SU-DHL-6 (cell line): ENCODE results near the gene TCEANC.

Experiments
- H2AFZ ChIP-seq: fragments of 200-600 bp; sonication (generic); 2 replicates; pipeline ENCODE4 v1.6.1; 2014; ENCODE audit warnings: low read depth, mild to moderate bottlenecking, moderate library complexity, mixed read lengths, antibody characterized with exemption, low read length; ENCODE audit not compliant: severe bottlenecking
- H3F3A ChIP-seq: fragments of 200-600 bp; shearing (Covaris generic); 2 replicates; pipeline ENCODE4 v1.6.0; 2016; ENCODE audit warnings: antibody characterized with exemption, mild to moderate bottlenecking; ENCODE audit not compliant: insufficient read depth
- H3K27ac ChIP-seq: fragments of 200-600 bp; sonication (generic); 2 replicates; pipeline ENCODE4 v1.5.1; 2016; ENCODE audit warnings: low read depth, mild to moderate bottlenecking, low read length, moderate library complexity, mixed read lengths
- H3K27me3 ChIP-seq: fragments of 200-600 bp; sonication (generic), shearing (Covaris generic); 2 replicates; pipeline ENCODE4 v1.6.0; 2014; ENCODE audit warnings: mild to moderate bottlenecking, low read length
- H3K36me3 ChIP-seq: fragments of 200-600 bp; sonication (generic); 2 replicates; pipeline ENCODE4 v1.6.1; 2014; ENCODE audit warnings: mild to moderate bottlenecking, low read length, mixed read lengths
- H3K4me2 ChIP-seq: fragments of 300-600, 200-600 bp; shearing (Covaris generic), sonication (generic); 2 replicates; pipeline ENCODE4 v1.6.0; 2014; ENCODE audit warnings: low read length, low read depth, mild to moderate bottlenecking; ENCODE audit not compliant: poor library complexity, severe bottlenecking
- H3K4me3 ChIP-seq: fragments of 200-600 bp; sonication (generic); 2 replicates; pipeline ENCODE4 v1.5.1; 2014; ENCODE audit warnings: antibody characterized with exemption, low read length, mild to moderate bottlenecking, mixed read lengths; ENCODE audit not compliant: insufficient read depth, poor library complexity, severe bottlenecking
- H3K79me2 ChIP-seq: fragments of 200-600 bp; sonication (generic); 2 replicates; pipeline ENCODE4 v1.6.1; 2014; ENCODE audit warnings: mild to moderate bottlenecking, low read length, moderate library complexity; ENCODE audit not compliant: insufficient read depth
- H3K9ac ChIP-seq: fragments of 200-600 bp; sonication (generic); 2 replicates; pipeline ENCODE4 v1.7.0; 2014; ENCODE audit warnings: mild to moderate bottlenecking, low read length
- H3K9me2 ChIP-seq: fragments of 200-600 bp; sonication (generic); replicated peaks from 2 replicates; pipeline ENCODE4 v1.6.1; 2014; ENCODE audit warnings: low read length; ENCODE audit not compliant: insufficient read depth
- H3K9me3 ChIP-seq: fragments of 200-600 bp; sonication (generic); 2 replicates; pipeline ENCODE4 v1.6.1; 2014; ENCODE audit warnings: low read length, mixed read lengths; ENCODE audit not compliant: insufficient read depth
- H4K20me1 ChIP-seq: fragments of 200-600 bp; sonication (generic); 2 replicates; pipeline ENCODE4 v1.6.1; 2014; ENCODE audit warnings: low read depth, mild to moderate bottlenecking, antibody characterized with exemption, low read length, moderate library complexity, mixed read lengths
- EZH2phosphoT487 ChIP-seq: fragments of 200-600 bp; sonication (generic), shearing (Covaris generic); conservative IDR thresholded peaks from 2 replicates; pipeline ENCODE4 v1.6.1; 2018; ENCODE audit warnings: mild to moderate bottlenecking, antibody characterized with exemption, low read length, moderate library complexity, mixed read lengths
- TF ChIP-seq, protein P1 (sequence below): fragments of 200-600 bp; sonication (generic); IDR thresholded peaks from one replicate; pipeline ENCODE4 v1.5.1; 2017; ENCODE audit warnings: antibody characterized with exemption, mild to moderate bottlenecking, low read length, moderate library complexity; ENCODE audit not compliant: insufficient read depth, poor library complexity, severe bottlenecking

The TCEANC gene

DNA sequence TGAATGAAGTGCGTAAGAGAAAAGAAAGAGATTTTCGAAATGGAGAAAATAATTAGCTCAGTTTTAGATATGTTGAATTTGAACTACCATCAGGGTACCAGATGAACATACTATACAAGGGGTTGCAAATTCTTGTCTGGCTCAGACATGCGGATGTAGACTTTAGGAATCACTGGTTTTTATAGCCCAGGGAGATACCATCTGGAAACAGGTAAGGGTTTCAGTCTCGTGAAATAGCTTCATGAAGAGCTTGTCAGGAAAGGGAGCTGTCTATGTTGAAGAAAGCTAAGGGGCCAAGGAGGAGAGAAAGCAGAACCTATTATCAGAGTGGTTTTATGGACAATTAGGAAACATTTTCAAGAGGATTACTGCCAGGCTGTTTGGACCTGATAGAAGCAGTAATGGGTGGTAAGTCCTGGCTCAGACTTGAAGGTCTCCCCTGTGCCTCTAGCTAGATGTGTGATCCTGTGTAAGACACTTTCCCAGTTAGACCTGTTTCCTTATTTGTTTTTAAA lies 42.7 kb downstream of the TCEANC start:
- no peaks in the 10 kb centered on the region for H3K9me2 ChIP-seq
- no peak for TF ChIP-seq EZH2phosphoT487
- TF ChIP-seq, protein P1, sequence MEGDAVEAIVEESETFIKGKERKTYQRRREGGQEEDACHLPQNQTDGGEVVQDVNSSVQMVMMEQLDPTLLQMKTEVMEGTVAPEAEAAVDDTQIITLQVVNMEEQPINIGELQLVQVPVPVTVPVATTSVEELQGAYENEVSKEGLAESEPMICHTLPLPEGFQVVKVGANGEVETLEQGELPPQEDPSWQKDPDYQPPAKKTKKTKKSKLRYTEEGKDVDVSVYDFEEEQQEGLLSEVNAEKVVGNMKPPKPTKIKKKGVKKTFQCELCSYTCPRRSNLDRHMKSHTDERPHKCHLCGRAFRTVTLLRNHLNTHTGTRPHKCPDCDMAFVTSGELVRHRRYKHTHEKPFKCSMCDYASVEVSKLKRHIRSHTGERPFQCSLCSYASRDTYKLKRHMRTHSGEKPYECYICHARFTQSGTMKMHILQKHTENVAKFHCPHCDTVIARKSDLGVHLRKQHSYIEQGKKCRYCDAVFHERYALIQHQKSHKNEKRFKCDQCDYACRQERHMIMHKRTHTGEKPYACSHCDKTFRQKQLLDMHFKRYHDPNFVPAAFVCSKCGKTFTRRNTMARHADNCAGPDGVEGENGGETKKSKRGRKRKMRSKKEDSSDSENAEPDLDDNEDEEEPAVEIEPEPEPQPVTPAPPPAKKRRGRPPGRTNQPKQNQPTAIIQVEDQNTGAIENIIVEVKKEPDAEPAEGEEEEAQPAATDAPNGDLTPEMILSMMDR = no peak

DNA sequence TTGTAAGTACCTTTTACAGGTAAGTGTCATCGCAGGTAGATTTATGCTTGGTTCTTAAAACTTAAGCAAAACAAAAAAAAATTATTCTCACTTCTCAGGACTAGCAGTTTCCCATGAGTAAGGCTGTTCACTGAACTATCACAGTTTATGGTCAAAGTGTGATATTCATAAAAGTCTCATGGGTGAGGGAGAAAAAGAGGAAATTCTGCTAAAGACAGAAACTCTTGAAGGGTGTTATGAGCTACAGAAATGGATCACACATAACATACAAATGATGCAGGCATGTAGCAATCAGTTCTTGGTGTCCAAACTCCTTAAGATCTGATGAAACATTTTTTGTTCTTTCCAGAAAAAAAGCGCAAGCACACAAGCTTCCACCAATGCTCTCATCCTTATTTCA lies 44.5 kb downstream of the TCEANC start:
- Histone ChIP-seq H4K20me1 (no peaks in the 10 kb centered on the region), H3K27ac (no peak overlapping the region), H2AFZ (no peak overlapping the region), H3K4me2 (no peak overlapping the region), H3K27me3 (no peaks in the 10 kb centered on the region), H3K36me3 (no peaks in the 10 kb centered on the region), H3F3A (no peaks in the 10 kb centered on the region), H3K4me3 (no peak overlapping the region), H3K9me2 (no peaks in the 10 kb centered on the region), H3K9me3 (no peaks in the 10 kb centered on the region), H3K79me2 (no peaks in the 10 kb centered on the region), H3K9ac (no peak overlapping the region)
- TF ChIP-seq, protein P1 = no peak
- TF ChIP-seq EZH2phosphoT487 = no peak

More for the DNA sequence above, 42.7 kb downstream of the TCEANC start:
- H3F3A ChIP-seq = no peaks in the 10 kb centered on the region
- H3K36me3 ChIP-seq = no peaks in the 10 kb centered on the region
- H2AFZ ChIP-seq = no peak overlapping the region
- no peak overlapping the region for H3K4me3 ChIP-seq
- no peaks in the 10 kb centered on the region for H3K79me2 ChIP-seq
- H3K9ac ChIP-seq = no peak overlapping the region
- no peak overlapping the region for H3K4me2 ChIP-seq
- H3K27ac ChIP-seq = no peak overlapping the region
- no peaks in the 10 kb centered on the region for H3K27me3 ChIP-seq
- no peaks in the 10 kb centered on the region for H3K9me3 ChIP-seq
- no peaks in the 10 kb centered on the region for H4K20me1 ChIP-seq

DNA sequence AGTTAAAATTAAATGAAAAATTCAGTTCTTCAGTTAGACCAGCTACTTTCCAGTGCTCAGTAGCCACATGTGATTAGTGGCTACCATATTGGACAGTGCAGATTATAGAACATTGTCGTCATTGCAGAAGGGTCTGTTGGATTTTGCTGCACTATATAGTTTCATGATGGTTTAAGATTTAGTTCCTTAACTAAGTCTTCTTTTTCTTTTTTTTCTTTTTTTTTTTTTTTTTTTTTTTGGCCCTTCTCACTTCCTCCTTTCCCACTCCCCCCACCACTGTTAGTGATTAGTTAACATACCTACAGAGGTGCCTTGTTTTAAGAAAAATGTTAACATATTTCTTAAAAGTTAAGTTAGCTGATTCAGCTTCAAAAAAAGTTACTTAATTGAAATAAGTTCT lies 45.0 kb downstream of the TCEANC start:
- H2AFZ ChIP-seq = no peak overlapping the region
- no peaks in the 10 kb centered on the region for H3K9me2 ChIP-seq
- no peaks in the 10 kb centered on the region for H3K9me3 ChIP-seq
- TF ChIP-seq EZH2phosphoT487 = no peak
- TF ChIP-seq, protein P1 = no peak
- H3K27me3 ChIP-seq = no peaks in the 10 kb centered on the region
- H3K27ac ChIP-seq = no peak overlapping the region
- H3K4me3 ChIP-seq = no peak overlapping the region
- no peaks in the 10 kb centered on the region for H3K79me2 ChIP-seq
- H3F3A ChIP-seq = no peaks in the 10 kb centered on the region
- no peaks in the 10 kb centered on the region for H3K36me3 ChIP-seq
- no peak overlapping the region for H3K4me2 ChIP-seq
- H4K20me1 ChIP-seq = no peaks in the 10 kb centered on the region
- no peak overlapping the region for H3K9ac ChIP-seq
